GM19452 (cell line): ENCODE results near the gene ANKZF1.
"Not testable (repeated sequence)": the region's sequence is repeated elsewhere in the genome, so short reads cannot be mapped to it uniquely, and the experiment has no call there.

Experiments
- ATAC-seq: cut with Tn5 transposase; IDR thresholded peaks from one replicate; pipeline ENCODE4 v1.9.1; 2021; ENCODE audit not compliant: unreplicated experiment

Gene ANKZF1

GRCh38 chr2:219229305-219230058 is at the start of gene ANKZF1, which contains the start of gene ATG9A:
Gene ANKZF1 (plus strand): TSS chr2:219229806. CDS start chr2:219230258, 452 bp downstream.
Gene ATG9A (minus strand): TSS chr2:219229636. CDS start chr2:219228024, 1,612 bp downstream.
- ATAC-seq = peak; percentile 97

GRCh38 chr2:219180961-219181360 is 48.6 kb upstream of the ANKZF1 start:
- ATAC-seq = no peak

- ATAC-seq = no peak
Measured at GRCh38 chr2:219181531-219181930, 48.1 kb upstream of the ANKZF1 start.

- no peak for ATAC-seq
Measured at GRCh38 chr2:219182331-219183150, 47.1 kb upstream of the ANKZF1 start.

- no peak for ATAC-seq
Measured at GRCh38 chr2:219183151-219183772, 46.3 kb upstream of the ANKZF1 start.

- no peak for ATAC-seq
Measured at GRCh38 chr2:219184121-219184520, 45.5 kb upstream of the ANKZF1 start.

GRCh38 chr2:219186754-219187456 is 42.7 kb upstream of the ANKZF1 start:
- no peak for ATAC-seq

- ATAC-seq = no peak
Measured at GRCh38 chr2:219197388-219197787, 32.2 kb upstream of the ANKZF1 start.

- ATAC-seq = no peak
Measured at GRCh38 chr2:219198974-219199373, 30.6 kb upstream of the ANKZF1 start.

- ATAC-seq = no peak
Measured at GRCh38 chr2:219199470-219200211, 30.0 kb upstream of the ANKZF1 start.

GRCh38 chr2:219200502-219201326 is 28.9 kb upstream of the ANKZF1 start:
- ATAC-seq = not testable (repeated sequence)

GRCh38 chr2:219201331-219201730 is 28.3 kb upstream of the ANKZF1 start:
- not testable (repeated sequence) for ATAC-seq

GRCh38 chr2:219204425-219205164 is 25.0 kb upstream of the ANKZF1 start:
- ATAC-seq = no peak

- ATAC-seq = no peak
Measured at GRCh38 chr2:219205165-219205538, 24.5 kb upstream of the ANKZF1 start.

- ATAC-seq = no peak
Measured at GRCh38 chr2:219205981-219206327, 23.7 kb upstream of the ANKZF1 start.

GRCh38 chr2:219206328-219207133 is 23.1 kb upstream of the ANKZF1 start, which contains the start of gene ZFAND2B:
Gene ZFAND2B (plus strand): TSS chr2:219206782. CDS start chr2:219206988, 206 bp downstream.
- peak; percentile 98 for ATAC-seq

GRCh38 chr2:219207134-219207883 is 22.3 kb upstream of the ANKZF1 start:
- ATAC-seq = no peak
